DOHH2 (cell line): ENCODE measurements around the gene SLC16A4.

Experiments used
- EZH2phosphoT487 ChIP-seq: fragments of 200-600 bp; sonication (generic); IDR thresholded peaks from 2 replicates; pipeline ENCODE4 v1.6.1; 2017; ENCODE audit warnings: borderline replicate concordance, mild to moderate bottlenecking, antibody characterized with exemption, low read length, moderate library complexity, mixed read lengths
- TF ChIP-seq, protein P1 (sequence below): fragments of 200-600 bp; sonication (generic); IDR thresholded peaks from one replicate; pipeline ENCODE4 v1.5.1; 2014; ENCODE audit warnings: antibody characterized with exemption, mild to moderate bottlenecking, low read depth, low read length; ENCODE audit not compliant: poor library complexity, severe bottlenecking

DNA sequence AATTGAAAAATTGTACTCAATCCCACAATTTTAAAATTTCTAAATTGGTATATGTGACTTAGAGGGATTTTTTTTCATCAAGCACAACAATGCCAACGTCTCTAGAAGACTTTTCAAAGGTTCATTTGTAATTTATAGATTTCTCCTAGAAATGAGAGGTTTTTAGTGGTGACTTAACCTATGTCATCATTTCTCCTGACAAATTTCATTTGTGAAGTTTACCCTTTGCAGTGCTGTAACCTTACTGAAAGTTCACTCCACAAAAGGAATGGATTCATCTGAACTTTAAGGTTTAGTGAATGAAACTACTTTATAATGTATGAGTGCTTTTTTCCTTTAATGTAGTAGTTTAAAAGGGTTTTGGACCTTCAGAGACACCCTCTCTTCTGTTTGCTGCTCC lies 35.5 kb downstream of the SLC16A4 start:
- TF ChIP-seq, protein P1, sequence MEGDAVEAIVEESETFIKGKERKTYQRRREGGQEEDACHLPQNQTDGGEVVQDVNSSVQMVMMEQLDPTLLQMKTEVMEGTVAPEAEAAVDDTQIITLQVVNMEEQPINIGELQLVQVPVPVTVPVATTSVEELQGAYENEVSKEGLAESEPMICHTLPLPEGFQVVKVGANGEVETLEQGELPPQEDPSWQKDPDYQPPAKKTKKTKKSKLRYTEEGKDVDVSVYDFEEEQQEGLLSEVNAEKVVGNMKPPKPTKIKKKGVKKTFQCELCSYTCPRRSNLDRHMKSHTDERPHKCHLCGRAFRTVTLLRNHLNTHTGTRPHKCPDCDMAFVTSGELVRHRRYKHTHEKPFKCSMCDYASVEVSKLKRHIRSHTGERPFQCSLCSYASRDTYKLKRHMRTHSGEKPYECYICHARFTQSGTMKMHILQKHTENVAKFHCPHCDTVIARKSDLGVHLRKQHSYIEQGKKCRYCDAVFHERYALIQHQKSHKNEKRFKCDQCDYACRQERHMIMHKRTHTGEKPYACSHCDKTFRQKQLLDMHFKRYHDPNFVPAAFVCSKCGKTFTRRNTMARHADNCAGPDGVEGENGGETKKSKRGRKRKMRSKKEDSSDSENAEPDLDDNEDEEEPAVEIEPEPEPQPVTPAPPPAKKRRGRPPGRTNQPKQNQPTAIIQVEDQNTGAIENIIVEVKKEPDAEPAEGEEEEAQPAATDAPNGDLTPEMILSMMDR, result no peak
- no peak for TF ChIP-seq EZH2phosphoT487
